HG03354 (cell line): ENCODE measurements around the gene KRT73.

Experiments
- ATAC-seq: cut with Tn5 transposase; IDR thresholded peaks from one replicate; pipeline ENCODE4 v1.9.1; 2021; ENCODE audit warnings: mild to moderate bottlenecking; ENCODE audit not compliant: unreplicated experiment, poor library complexity, severe bottlenecking

The KRT73 gene

DNA sequence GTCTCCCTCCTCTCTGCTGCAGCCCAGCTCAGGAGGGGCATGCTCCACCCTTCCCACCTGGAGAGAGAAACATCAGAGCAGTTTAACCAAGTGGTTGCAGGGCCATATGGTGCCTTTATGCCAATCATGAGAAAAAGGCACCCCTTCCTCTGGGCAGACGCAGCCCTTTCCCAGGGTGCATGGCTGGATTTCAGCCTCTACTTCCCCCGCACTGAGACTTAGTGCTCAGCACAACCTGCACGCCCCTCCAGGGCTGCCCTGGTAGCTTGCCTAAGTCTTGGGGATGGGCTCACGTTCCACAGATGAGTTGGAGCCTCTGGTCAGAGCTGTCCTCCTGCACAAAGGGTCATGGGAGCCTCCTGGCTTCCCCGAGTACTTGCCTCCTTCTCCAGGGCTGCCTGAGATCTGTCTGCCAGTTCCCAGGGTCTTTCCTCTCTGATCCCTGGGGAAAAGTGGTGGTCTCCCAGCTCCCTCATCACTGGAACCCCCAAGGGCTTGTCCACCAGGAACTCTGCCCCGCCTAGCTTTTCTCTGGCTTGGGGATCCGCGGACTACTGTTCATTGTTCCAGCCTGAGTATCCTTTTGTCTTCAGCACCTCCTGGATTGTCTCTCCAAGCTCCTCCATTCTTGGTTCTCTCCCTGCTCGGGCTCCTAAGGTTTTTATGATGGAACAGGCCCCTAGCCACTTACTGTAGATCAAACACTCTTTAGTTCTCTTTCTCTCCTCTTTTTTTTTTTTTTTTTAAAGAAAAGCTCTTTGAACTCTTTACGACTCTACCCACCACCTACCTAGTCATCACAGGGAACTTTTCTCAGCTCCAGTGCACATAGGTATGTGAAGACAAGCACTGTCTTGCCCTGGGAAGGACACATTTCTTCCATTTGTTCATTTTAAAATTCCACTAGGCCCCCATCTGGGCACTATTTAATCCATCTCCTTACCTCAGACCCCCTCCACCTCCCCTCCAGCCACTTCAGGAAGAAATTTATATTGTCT, 38.6 kb downstream of the KRT73 start:
- ATAC-seq, result no peak

DNA sequence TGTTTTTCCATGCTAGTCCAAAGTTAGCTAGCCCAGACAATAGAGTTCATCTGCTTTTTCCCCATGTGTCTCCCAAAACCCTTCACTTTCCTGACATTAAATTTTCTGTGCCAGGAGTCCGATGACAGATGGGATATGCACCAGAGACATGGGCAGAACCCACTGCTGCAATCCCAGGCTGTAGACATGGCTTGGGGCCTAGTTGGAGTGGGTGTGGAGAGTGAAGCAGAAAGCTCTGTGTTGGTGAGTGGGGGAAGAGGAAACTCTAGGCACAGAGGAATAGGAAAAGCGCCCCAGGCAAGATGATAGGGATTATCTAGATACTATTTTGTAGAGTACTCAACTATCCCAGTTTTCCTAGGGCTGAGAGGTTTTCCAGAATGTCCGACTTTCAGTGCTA, 39.9 kb downstream of the KRT73 start:
- no peak for ATAC-seq

DNA sequence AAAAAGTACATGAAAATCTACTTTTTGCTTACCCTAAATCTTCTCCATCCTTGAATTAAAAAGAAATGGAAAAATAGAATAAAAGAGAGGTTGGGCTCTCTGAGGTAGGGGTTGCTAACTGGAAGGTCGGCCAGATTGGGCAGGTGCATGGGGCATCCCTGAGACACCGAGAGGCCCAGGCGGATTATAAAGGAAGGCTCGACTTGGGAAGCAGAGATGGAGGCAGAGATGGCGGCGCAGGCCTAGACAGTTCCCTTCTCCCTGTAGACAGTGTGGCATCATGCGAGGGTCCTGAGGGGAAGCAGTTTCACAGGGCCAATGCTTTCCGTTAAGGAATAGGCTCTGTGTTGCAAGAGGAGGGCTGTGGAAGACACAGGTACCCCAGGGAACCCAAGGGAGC, 41.0 kb downstream of the KRT73 start:
- ATAC-seq, result no peak

DNA sequence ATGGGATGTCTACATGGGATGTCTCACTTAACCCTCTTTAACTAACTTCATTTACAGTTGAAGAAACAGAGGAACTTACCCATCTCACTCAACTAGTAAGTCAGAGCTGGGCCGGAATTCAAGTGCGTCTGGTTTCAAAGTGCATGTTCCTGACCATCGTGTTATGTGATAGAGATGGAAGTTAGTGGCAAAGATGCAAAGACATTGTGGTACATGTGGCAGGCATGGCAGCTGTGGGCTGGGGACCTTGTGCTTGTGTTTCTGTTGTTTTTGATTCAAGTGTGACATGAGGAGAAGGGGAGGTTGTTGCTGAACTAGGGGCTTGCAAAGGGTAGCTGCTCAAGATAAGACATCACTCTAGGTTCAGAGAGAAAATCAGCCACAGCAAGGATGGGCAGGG, 42.4 kb downstream of the KRT73 start:
- no peak for ATAC-seq

DNA sequence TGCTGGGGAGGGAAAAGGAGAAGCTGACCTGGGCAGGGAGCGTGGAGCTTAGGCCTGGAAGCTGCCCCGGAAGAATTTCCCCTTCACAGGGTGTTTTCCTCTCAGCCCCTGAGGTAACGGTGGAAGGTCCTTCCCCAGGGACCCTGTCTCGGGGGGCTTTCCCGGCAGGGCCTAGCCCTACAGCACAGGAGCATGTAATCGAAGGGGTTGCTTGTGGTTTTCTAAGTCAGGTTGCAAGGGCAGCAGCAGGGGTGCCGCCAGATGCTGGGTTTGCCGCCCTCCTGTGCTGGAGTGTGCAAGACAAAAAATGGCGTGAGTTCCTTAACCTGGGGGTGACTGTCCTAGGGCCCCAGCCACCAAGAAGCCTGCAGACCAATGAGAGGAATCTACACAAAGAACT, 43.1 kb downstream of the KRT73 start:
- no peak for ATAC-seq

DNA sequence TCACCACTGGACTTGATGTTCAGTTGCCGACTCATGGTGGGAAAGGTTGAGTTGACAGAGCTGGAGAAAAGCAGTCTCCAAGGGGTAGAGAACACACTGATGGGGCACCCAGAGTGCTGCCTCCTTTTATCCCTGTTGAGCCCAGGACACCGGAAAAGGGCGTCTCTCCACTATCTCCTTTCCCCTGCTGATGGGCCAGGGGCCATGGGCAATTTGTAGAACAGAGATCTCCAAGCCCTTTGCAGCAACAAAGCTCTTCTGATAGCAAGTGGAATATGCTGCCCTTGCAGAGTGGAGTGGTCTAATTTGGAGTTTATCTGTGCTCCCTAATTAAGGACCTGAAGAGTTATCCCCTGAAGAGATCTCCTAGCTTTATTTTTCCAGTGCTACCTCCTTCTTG, 44.6 kb downstream of the KRT73 start, which contains the start of gene KRT74:
KRT74 (minus strand) TSS at position 101 of the 400 bp plus-strand sequence; CDS start at position 35, 66 bp downstream.
- no peak for ATAC-seq

DNA sequence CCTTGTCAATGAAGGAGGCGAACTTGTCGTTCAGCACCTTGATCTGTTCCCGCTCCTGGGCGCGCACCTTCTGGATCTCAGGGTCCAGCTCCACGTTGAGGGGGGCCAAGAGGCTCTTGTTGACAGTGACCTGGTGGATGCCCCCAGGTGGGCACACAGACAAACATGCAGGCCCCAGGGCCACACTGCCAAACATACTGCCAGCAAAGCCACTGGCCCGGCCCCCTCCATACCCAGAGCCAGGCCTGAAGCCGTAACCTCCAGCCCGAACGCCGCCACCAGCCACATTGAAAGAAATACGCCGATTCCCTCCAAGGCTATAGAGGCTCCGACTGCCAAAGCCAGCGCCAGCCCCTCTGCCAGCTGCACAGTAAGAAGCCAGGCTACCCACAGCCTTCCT, 45.1 kb downstream of the KRT73 start:
- no peak for ATAC-seq

DNA sequence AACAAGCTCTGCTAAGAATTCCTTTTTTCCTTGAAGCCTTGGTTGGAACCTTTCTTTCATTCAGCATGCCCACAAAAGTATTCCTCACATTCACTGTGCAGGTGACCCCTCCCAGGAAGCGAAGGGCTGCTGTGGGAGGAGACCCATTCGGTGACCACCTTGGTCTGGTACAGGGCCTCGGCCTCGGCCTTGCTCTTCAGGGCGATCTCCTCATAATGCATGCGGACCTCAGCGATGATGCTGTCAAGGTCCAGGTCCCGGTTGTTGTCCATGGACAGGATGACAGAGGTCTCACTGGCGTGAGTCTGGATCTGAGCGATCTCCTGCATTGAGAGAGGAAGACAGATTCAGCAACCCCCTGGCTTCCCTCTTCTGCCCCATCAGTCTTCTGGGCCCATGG, 47.8 kb downstream of the KRT73 start:
- no peak for ATAC-seq

DNA sequence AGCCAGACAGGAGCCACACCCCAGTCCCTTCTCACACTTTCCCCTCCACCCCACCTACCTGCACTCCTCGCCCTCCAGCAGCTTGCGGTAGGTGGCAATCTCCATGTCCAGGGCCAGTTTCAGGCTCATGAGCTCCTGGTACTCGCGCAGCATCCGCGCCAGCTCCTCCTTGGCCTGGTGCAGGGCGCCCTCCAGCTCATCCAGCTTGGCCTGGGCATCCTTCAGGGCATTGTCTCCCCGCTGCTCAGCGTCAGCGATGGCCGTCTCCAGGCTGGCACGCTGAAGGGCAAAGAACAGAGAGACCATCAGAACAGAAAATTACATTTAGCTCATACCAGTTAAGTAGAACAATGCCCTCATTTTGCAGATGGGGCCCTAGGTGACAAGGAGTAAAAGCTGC, 50.2 kb downstream of the KRT73 start:
- ATAC-seq, result no peak

DNA sequence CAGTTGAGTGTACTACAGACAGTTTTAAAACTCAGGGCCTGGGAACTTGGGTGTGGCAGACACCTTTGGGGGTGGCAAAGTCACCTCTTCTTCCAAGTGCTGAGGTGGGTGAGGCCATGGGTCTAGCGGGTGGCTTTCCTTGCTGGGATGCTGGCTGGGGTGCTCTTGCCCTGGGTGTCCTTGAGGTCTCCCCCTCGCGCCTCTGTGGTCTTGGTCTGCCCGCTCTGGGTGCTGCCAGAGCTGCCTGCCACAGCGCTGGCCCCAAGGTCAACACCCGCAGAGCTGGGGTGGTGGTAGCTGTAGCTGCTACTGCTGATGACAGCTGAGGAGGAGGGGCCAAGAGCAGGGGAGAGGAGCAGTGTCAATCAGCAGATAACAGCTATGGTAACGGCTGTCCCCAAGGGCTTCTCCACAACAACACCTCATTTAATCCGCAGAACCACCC, 51.5 kb downstream of the KRT73 start:
- ATAC-seq, result no peak

DNA sequence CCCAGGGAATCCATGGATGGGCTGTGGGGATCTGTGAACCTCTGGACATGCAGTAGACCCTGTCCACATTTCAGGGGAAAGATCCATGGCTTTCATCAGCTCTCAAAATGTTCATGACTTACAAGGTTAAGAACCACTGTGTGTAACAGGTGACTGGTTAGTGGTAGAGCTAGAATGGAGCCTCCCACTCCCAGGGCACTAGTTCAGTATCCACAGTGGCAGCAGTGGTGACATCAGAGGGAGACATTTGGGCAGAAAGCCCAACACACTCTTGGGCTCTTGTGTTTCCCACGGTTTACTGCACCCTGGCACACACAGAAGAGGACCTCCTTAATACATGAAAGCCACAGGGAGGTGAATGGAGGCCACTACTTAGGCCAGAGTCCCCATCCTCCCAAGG, 53.8 kb downstream of the KRT73 start:
- no peak for ATAC-seq

DNA sequence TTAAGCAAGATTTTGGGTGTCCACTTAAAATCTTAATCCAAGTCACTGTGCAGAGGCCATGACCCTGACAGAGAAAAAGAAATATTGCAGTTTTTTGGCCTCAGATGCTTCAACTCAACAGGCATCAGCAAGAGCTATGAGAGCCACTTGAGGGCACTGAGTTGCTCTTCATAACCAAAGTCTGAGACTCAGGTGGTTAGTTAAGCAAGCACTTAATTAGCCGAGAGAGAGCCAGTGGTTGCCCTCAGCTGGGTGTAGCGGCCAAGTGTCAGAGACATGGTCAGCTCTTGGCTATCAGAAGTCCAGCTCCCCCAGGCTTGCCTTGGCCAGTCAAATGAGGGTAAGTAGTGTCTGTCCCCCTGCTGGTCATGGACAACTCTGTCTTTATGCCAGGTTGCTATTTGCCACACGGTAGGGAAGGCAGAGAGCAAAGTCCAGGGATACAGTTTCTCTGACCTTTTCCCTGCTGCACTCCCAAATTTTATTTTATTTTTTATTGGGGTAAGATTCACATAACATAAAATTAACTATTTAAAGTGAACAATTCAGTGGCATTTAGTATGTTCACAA, 56.4 kb downstream of the KRT73 start:
- no peak for ATAC-seq

DNA sequence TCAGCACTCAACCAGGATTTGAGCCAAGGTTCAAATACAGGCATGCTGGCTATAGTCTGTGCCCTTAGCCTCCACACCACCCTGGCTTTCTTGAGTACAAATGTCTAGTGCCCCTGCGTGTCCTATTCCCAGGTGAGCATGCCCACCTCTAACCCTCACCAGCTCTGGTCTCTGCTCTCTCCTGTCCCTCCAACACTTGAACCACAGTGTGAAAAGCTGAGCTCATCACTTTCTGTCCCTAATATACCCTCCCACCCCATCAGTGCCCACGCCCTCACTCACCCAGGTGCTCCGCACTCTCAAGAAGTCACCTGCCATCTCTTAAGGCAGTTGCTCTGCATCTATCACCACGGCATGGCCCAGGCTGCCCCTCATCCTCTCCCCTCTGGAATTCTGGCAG, 58.4 kb downstream of the KRT73 start:
- ATAC-seq, result no peak

DNA sequence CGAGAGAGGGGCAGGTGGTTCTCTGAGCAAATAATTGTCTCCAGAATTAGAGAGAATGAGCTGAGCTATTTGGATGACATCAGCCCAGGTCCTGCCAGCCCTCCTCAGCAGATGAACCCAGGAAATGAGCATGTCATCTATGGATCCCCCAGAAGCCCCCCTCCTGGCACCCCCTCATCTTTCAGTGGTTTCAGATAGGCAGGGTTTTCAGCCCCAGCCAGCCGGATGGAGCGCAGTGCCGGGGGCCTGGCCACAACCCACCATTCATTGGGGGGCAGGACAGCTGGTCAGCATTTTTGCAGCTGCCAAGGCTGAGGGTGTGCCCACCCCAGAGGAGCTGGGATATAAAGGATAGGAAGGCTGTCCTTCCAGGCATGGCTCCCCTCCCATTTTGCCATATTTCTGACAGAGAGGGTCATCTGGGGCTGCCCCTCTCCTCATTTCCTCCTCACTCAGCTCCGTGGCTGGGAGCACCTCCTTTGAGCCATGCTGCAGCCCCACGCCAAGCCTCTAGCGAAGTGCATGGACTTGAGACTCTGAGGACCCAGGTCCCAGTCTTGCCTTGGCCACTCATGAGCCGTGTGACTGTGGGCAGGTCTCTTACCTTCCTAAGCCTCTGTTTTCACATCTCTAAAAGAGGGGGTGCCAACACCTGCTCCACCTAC, 59.4 kb downstream of the KRT73 start:
- no peak for ATAC-seq
